Neural cell (in vitro differentiated cells): ENCODE results near the gene CYP19A1.

Source experiments
- CTCF ChIP-seq: fragments of 450-650 bp; IDR thresholded peaks from 2 replicates; pipeline ENCODE4 v1.5.1; 2014; ENCODE audit warnings: antibody characterized with exemption, mild to moderate bottlenecking, moderate library complexity; ENCODE audit not compliant: poor library complexity, severe bottlenecking
- EP300 ChIP-seq: fragments of 450-650 bp; conservative IDR thresholded peaks from 2 replicates; pipeline ENCODE4 v1.6.1; 2014; ENCODE audit warnings: antibody characterized with exemption, mild to moderate bottlenecking, moderate library complexity; ENCODE audit not compliant: poor library complexity, severe bottlenecking
- TAF1 ChIP-seq: IDR thresholded peaks from 2 replicates; pipeline ENCODE4 v1.6.1; 2012; ENCODE audit warnings: low read depth

GRCh38 chr15:51334011-51334451 lies 4.4 kb downstream of the CYP19A1 start:
- TF ChIP-seq CTCF (no peak), TAF1 (no peak), EP300 (no peak)
